ENCODE measurements around the gene FZR1.

The FZR1 gene

GRCh38 chr19:3533033-3533432 is 26.9 kb downstream of the FZR1 start:
- DNase-seq = no peak

GRCh38 chr19:3533563-3534216 is 27.6 kb downstream of the FZR1 start:
- no peak for DNase-seq

- DNase-seq = no peak
These were observed 28.5 kb downstream of the FZR1 start for GRCh38 chr19:3534375-3535234.

GRCh38 chr19:3535235-3535535 is 29.1 kb downstream of the FZR1 start:
- DNase-seq = no peak

- DNase-seq = no peak
These were observed 29.5 kb downstream of the FZR1 start for GRCh38 chr19:3535563-3535965.

- DNase-seq = no peak
These were observed 29.9 kb downstream of the FZR1 start for GRCh38 chr19:3535981-3536380.

- no peak for DNase-seq
These were observed 30.5 kb downstream of the FZR1 start for GRCh38 chr19:3536429-3537100.

- no peak for DNase-seq
These were observed 31.0 kb downstream of the FZR1 start for GRCh38 chr19:3537101-3537437.

- no peak for DNase-seq
These were observed 31.5 kb downstream of the FZR1 start for GRCh38 chr19:3537438-3538240.

- no peak for DNase-seq
These were observed 32.3 kb downstream of the FZR1 start for GRCh38 chr19:3538258-3538929.

GRCh38 chr19:3538965-3539755 is 33.0 kb downstream of the FZR1 start, which contains the start of gene TEKTIP1:
Gene TEKTIP1, plus strand, starts transcription at chr19:3539174. Its CDS starts 4 bp downstream, at chr19:3539178.
- no peak for DNase-seq

- DNase-seq = no peak
These were observed 33.6 kb downstream of the FZR1 start for GRCh38 chr19:3539756-3540118.

- no peak for DNase-seq
These were observed 37.3 kb downstream of the FZR1 start for GRCh38 chr19:3543150-3544057.

- DNase-seq = no peak
These were observed 37.9 kb downstream of the FZR1 start for GRCh38 chr19:3544058-3544376.

GRCh38 chr19:3544742-3545668 is 38.9 kb downstream of the FZR1 start:
- DNase-seq = peak; percentile 74

- no peak for DNase-seq
These were observed 39.5 kb downstream of the FZR1 start for GRCh38 chr19:3545669-3546034.

- no peak for DNase-seq
These were observed 40.0 kb downstream of the FZR1 start for GRCh38 chr19:3546119-3546518.

- DNase-seq = no peak
These were observed 41.2 kb downstream of the FZR1 start for GRCh38 chr19:3547301-3547731.

GRCh38 chr19:3547767-3548282 is 41.7 kb downstream of the FZR1 start:
- no peak for DNase-seq
